Prostate gland (tissue), 2 donors: ENCODE measurements around the gene MTFR1L.

ENCODE experiments used
- CTCF ChIP-seq, 4 experiments: fragments of 200-600 bp in 2 of 4; fragments of 450-650 bp in 2 of 4; sonication (generic) in 2 of 4; IDR thresholded peaks; 1 replicate in 3 of 4; 2 replicates in 1 of 4; pipeline ENCODE4 v1.5.1; 2016 to 2019; ENCODE audit warnings: antibody characterized with exemption in 4 of 4, mild to moderate bottlenecking in 2 of 4, moderate library complexity in 2 of 4
- POLR2A ChIP-seq: fragments of 450-650 bp; IDR thresholded peaks from one replicate; pipeline ENCODE4 v1.6.1; 2016; ENCODE audit warnings: antibody characterized with exemption, mild to moderate bottlenecking

DNA sequence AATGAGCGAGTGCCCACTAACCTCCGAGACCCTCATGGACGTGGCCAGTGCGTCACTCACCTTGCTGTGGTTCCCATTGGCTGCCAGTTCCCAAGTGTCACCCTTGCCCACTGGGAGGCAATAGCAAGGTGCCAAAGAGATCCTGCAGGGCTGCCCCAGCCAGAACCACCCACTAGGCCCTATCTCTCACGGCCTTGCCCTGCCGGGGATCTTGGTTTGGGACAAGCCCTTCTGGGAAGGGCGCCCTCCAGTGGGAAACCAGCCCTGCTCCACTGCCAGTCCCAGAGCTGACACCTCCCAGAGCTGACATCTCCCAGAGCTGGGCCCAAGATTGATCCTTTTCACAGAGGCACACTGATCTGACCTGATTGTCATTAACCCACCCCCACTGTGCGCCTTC lies 21.8 kb upstream of the MTFR1L start:
- TF ChIP-seq CTCF (IDR thresholded peaks at IDR 0.05): peak in 2 of 4 experiments; percentile 34 to 40
- TF ChIP-seq POLR2A: no peak
